Skeletal muscle tissue (tissue), 4 donors: ENCODE data around the gene GP9. TPM values are rescaled to one million over a fixed set of nuclear protein-coding genes. Genes with fewer than 3 reads are reported as not detected.
A peak's percentile ranks its signal among the peaks of the same experiment; 100 is the strongest.
"Not testable (repeated sequence)": the region's sequence is repeated elsewhere in the genome, so short reads cannot be mapped to it uniquely, and the experiment has no call there.

Source experiments
- H3K27ac ChIP-seq: one replicate; pipeline ENCODE4 v1.7.0; 2013; ENCODE audit warnings: mild to moderate bottlenecking, low read depth, low read length, inconsistent platforms
- H3K27me3 ChIP-seq, 3 donors: one replicate each; pipeline ENCODE4 v1.7.0; 2013; ENCODE audit warnings: low read length in 3 of 3; ENCODE audit not compliant: control insufficient read depth in 3 of 3, insufficient read depth in 3 of 3
- H3K36me3 ChIP-seq, 3 donors: one replicate each; pipeline ENCODE4 v1.7.0; 2013; ENCODE audit warnings: low read length in 3 of 3; ENCODE audit not compliant: control insufficient read depth in 3 of 3, insufficient read depth in 3 of 3
- H3K4me1 ChIP-seq, 3 donors: one replicate each; pipeline ENCODE4 v1.7.0; 2013; ENCODE audit warnings: low read length in 3 of 3, mild to moderate bottlenecking in 3 of 3; ENCODE audit not compliant: control insufficient read depth in 3 of 3, insufficient read depth in 3 of 3
- H3K4me3 ChIP-seq, 3 donors: one replicate each; pipeline ENCODE4 v1.7.0; 2013; ENCODE audit warnings: low read length in 3 of 3
- H3K9ac ChIP-seq, 3 donors: one replicate each; pipeline ENCODE4 v1.7.0; 2013; ENCODE audit warnings: low read length in 3 of 3, mild to moderate bottlenecking in 3 of 3, moderate library complexity in 2 of 3, low read depth in 1 of 3
- H3K9me3 ChIP-seq, 3 donors: one replicate each; pipeline ENCODE4 v1.7.0; 2013; ENCODE audit warnings: low read length in 3 of 3; ENCODE audit not compliant: control insufficient read depth in 3 of 3
- total RNA-seq: library from RNA; depleted of rRNA; stranded (reverse); fragments of >200 nt; gene quantifications from one replicate; pipeline ENCODE4 v1.2.3, GENCODE V29; 2014
- donor health status: Osteomylitis.

Gene GP9
- total RNA-seq, 1 donor from 2014 or later, result not detected

- H3K9me3 ChIP-seq, result no peaks in the 10 kb centered on the region
- H3K4me1 ChIP-seq, result peaks cover 3 to 9% (median 4%) of the 10 kb centered on the region in 3 donors
- no peak overlapping the region for H3K27ac ChIP-seq
- H3K4me3 ChIP-seq, result no peak overlapping the region
- no peaks in the 10 kb centered on the region for H3K27me3 ChIP-seq
- no peak overlapping the region for H3K9ac ChIP-seq
- H3K36me3 ChIP-seq, result no peaks in the 10 kb centered on the region
These were observed 25.2 kb downstream of the GP9 start for GRCh38 chr3:129085818-129086217.

GRCh38 chr3:129087138-129087702 is 26.6 kb downstream of the GP9 start:
- Histone ChIP-seq H3K36me3 (peaks cover 0 to 3% (median 0%) of the 10 kb centered on the region in 3 donors), H3K27me3 (no peaks in the 10 kb centered on the region), H3K4me1 (peaks cover 3 to 9% (median 4%) of the 10 kb centered on the region in 3 donors), H3K27ac (peak overlapping the region; percentile 36), H3K4me3 (no peak overlapping the region), H3K9ac (no peak overlapping the region), H3K9me3 (no peaks in the 10 kb centered on the region)

- not testable (repeated sequence) for H3K9me3 ChIP-seq, H3K27me3 ChIP-seq, H3K36me3 ChIP-seq, H3K27ac ChIP-seq, H3K9ac ChIP-seq, H3K4me1 ChIP-seq, H3K4me3 ChIP-seq
These were observed 27.3 kb downstream of the GP9 start for GRCh38 chr3:129087904-129088303.

GRCh38 chr3:129088312-129088711 is 27.7 kb downstream of the GP9 start:
- not testable (repeated sequence) for H3K4me1 ChIP-seq, H3K4me3 ChIP-seq, H3K9me3 ChIP-seq, H3K36me3 ChIP-seq, H3K27ac ChIP-seq, H3K27me3 ChIP-seq, H3K9ac ChIP-seq

GRCh38 chr3:129095285-129095684 is 34.7 kb downstream of the GP9 start:
- Histone ChIP-seq H3K9ac (no peak overlapping the region), H3K36me3 (peaks cover 4 to 21% (median 19%) of the 10 kb centered on the region in 3 donors), H3K27ac (no peak overlapping the region), H3K9me3 (no peaks in the 10 kb centered on the region), H3K4me3 (no peak overlapping the region), H3K4me1 (no peaks in the 10 kb centered on the region), H3K27me3 (no peaks in the 10 kb centered on the region)

- Histone ChIP-seq H3K27ac (no peak overlapping the region), H3K27me3 (no peaks in the 10 kb centered on the region), H3K4me3 (no peak overlapping the region), H3K9me3 (no peaks in the 10 kb centered on the region), H3K36me3 (peaks cover 2 to 7% (median 5%) of the 10 kb centered on the region in 3 donors), H3K4me1 (no peaks in the 10 kb centered on the region), H3K9ac (no peak overlapping the region)
These were observed 39.7 kb downstream of the GP9 start for GRCh38 chr3:129100274-129100673.

GRCh38 chr3:129101370-129102138 is 41.0 kb downstream of the GP9 start:
- Histone ChIP-seq H3K9ac (no peak overlapping the region), H3K4me1 (peaks cover 0 to 3% (median 0%) of the 10 kb centered on the region in 3 donors), H3K9me3 (no peaks in the 10 kb centered on the region), H3K27ac (no peak overlapping the region), H3K4me3 (no peak overlapping the region), H3K27me3 (no peaks in the 10 kb centered on the region), H3K36me3 (peaks cover 2 to 7% (median 3%) of the 10 kb centered on the region in 3 donors)

- H3K36me3 ChIP-seq, result peaks cover 2 to 3% (median 2%) of the 10 kb centered on the region in 3 donors
- peaks cover 0 to 3% (median 0%) of the 10 kb centered on the region in 3 donors for H3K4me1 ChIP-seq
- no peak overlapping the region for H3K27ac ChIP-seq
- no peaks in the 10 kb centered on the region for H3K9me3 ChIP-seq
- no peaks in the 10 kb centered on the region for H3K27me3 ChIP-seq
- no peak overlapping the region for H3K9ac ChIP-seq
- H3K4me3 ChIP-seq, result no peak overlapping the region
These were observed 42.7 kb downstream of the GP9 start for GRCh38 chr3:129103296-129103695.

- Histone ChIP-seq H3K4me1 (peaks cover 0 to 3% (median 0%) of the 10 kb centered on the region in 3 donors), H3K27me3 (no peaks in the 10 kb centered on the region), H3K27ac (no peak overlapping the region), H3K9ac (no peak overlapping the region), H3K4me3 (no peak overlapping the region), H3K36me3 (peaks cover 2 to 3% (median 2%) of the 10 kb centered on the region in 3 donors), H3K9me3 (no peaks in the 10 kb centered on the region)
These were observed 43.5 kb downstream of the GP9 start for GRCh38 chr3:129104051-129104450.

GRCh38 chr3:129104498-129105079 is 44.0 kb downstream of the GP9 start:
- no peak overlapping the region for H3K27ac ChIP-seq
- H3K9ac ChIP-seq, result no peak overlapping the region
- no peaks in the 10 kb centered on the region for H3K27me3 ChIP-seq
- H3K4me3 ChIP-seq, result no peak overlapping the region
- H3K4me1 ChIP-seq, result peaks cover 0 to 3% (median 0%) of the 10 kb centered on the region in 3 donors
- peaks cover 2 to 3% (median 2%) of the 10 kb centered on the region in 3 donors for H3K36me3 ChIP-seq
- no peaks in the 10 kb centered on the region for H3K9me3 ChIP-seq
